HG02623 (cell line): Measurements from ENCODE around the gene IFNL4.
"Not testable (repeated sequence)": the region's sequence is repeated elsewhere in the genome, so short reads cannot be mapped to it uniquely, and the experiment has no call there.

Experiments used
- ATAC-seq: cut with Tn5 transposase; IDR thresholded peaks from one replicate; pipeline ENCODE4 v1.9.1; 2021; ENCODE audit warnings: moderate library complexity; ENCODE audit not compliant: unreplicated experiment

IFNL4 gene

GRCh38 chr19:39248806-39249205, at the start of gene IFNL4:
Gene IFNL4 (minus strand): TSS chr19:39248856.
- ATAC-seq: no peak

- no peak for ATAC-seq
Measured at GRCh38 chr19:39297931-39298634, 49.4 kb upstream of the IFNL4 start.

- ATAC-seq: no peak
Measured at GRCh38 chr19:39296906-39297305, 48.2 kb upstream of the IFNL4 start.

GRCh38 chr19:39296055-39296645, 47.5 kb upstream of the IFNL4 start, which contains the start of gene IFNL1:
Gene IFNL1 (plus strand): TSS chr19:39296407. CDS start chr19:39296422, 15 bp downstream.
- no peak for ATAC-seq

GRCh38 chr19:39293394-39293793, 44.7 kb upstream of the IFNL4 start:
- ATAC-seq: no peak

- no peak for ATAC-seq
Measured at GRCh38 chr19:39284032-39284431, 35.4 kb upstream of the IFNL4 start.

GRCh38 chr19:39282021-39282420, 33.4 kb upstream of the IFNL4 start:
- ATAC-seq: no peak

GRCh38 chr19:39277598-39277997, 28.9 kb upstream of the IFNL4 start:
- ATAC-seq: no peak

GRCh38 chr19:39276740-39277139, 28.1 kb upstream of the IFNL4 start:
- ATAC-seq: no peak

- ATAC-seq: no peak
Measured at GRCh38 chr19:39275578-39275977, 26.9 kb upstream of the IFNL4 start.

- ATAC-seq: not testable (repeated sequence)
Measured at GRCh38 chr19:39273859-39274258, 25.2 kb upstream of the IFNL4 start.

- ATAC-seq: no peak
Measured at GRCh38 chr19:39270036-39270871, 21.6 kb upstream of the IFNL4 start.

GRCh38 chr19:39269369-39269768, 20.7 kb upstream of the IFNL4 start:
- ATAC-seq: not testable (repeated sequence)

GRCh38 chr19:39268531-39269223, 20.0 kb upstream of the IFNL4 start:
- ATAC-seq: not testable (repeated sequence)

GRCh38 chr19:39268085-39268484, 19.4 kb upstream of the IFNL4 start, which contains the start of gene IFNL2:
Gene IFNL2 (plus strand): TSS chr19:39268396. CDS start chr19:39268569, 173 bp downstream.
- not testable (repeated sequence) for ATAC-seq

GRCh38 chr19:39265321-39265916, 16.8 kb upstream of the IFNL4 start:
- ATAC-seq: no peak

- no peak for ATAC-seq
Measured at GRCh38 chr19:39264306-39265290, 15.9 kb upstream of the IFNL4 start.

- ATAC-seq: no peak
Measured at GRCh38 chr19:39263912-39264305, 15.3 kb upstream of the IFNL4 start.

- ATAC-seq: no peak
Measured at GRCh38 chr19:39262496-39262895, 13.8 kb upstream of the IFNL4 start.
